Muscle of leg (tissue), 11 donors: Measurements from ENCODE around the gene ABL1. TPM values are rescaled to one million over a fixed set of nuclear protein-coding genes. Genes with fewer than 3 reads are reported as not detected.

Experiments used
- DNase-seq: peaks from one replicate; pipeline ENCODE4 v3.0.0; 2013
- H3K27ac ChIP-seq: one replicate; pipeline ENCODE4 v1.5.1; 2013; ENCODE audit warnings: mild to moderate bottlenecking, low read length, control low read depth
- H3K27me3 ChIP-seq: one replicate; pipeline ENCODE4 v1.6.1; 2013; ENCODE audit warnings: low read length; ENCODE audit not compliant: control insufficient read depth, insufficient read depth
- H3K36me3 ChIP-seq: one replicate; pipeline ENCODE4 v1.6.1; 2013; ENCODE audit warnings: low read length; ENCODE audit not compliant: control insufficient read depth, insufficient read depth
- H3K4me1 ChIP-seq: one replicate; pipeline ENCODE4 v1.6.1; 2013; ENCODE audit warnings: low read length; ENCODE audit not compliant: control insufficient read depth, insufficient read depth
- H3K4me3 ChIP-seq: one replicate; pipeline ENCODE4 v1.5.1; 2013; ENCODE audit warnings: low read length, control low read depth
- H3K9me3 ChIP-seq: replicated peaks from 2 replicates; pipeline ENCODE4 v1.6.1; 2013; ENCODE audit warnings: low read depth, low read length; ENCODE audit not compliant: control insufficient read depth
- WGBS: methylation state at CpG from one replicate; pipeline ENCODE4 v1.1.5; 2013; ENCODE audit warnings: missing lambda C conversion rate; ENCODE audit not compliant: insufficient coverage; 5-methylcytosine and 5-hydroxymethylcytosine counted together
- polyA plus RNA-seq, 8 donors: library from polyadenylated mRNA; unstranded; fragments of 120-200 nt; gene quantifications; one replicate each; pipeline versions ENCODE4 v1.2.1 to v1.2.3, GENCODE V29; 2013; ENCODE audit warnings: inconsistent platforms in 1 of 8, low replicate concordance in 1 of 8; ENCODE audit not compliant: insufficient read length in 8 of 8, insufficient read depth in 1 of 8
- total RNA-seq: library from RNA; stranded (reverse); fragments of 120-200 nt; gene quantifications from one replicate; pipeline ENCODE4 v1.2.4, GENCODE V29; 2013

Gene ABL1
- total and polyA plus RNA-seq, 9 donors: 27.0 to 81.7 (median 67.0) TPM

- 76% methylated on average over 8 of the region's 10 CpGs for WGBS
- H3K4me3 ChIP-seq: no peak overlapping the region
- no peak for DNase-seq
- H3K36me3 ChIP-seq: peaks cover 65% of the 10 kb centered on the region
- H3K27ac ChIP-seq: no peak overlapping the region
- peaks cover 3% of the 10 kb centered on the region for H3K4me1 ChIP-seq
- no peaks in the 10 kb centered on the region for H3K9me3 ChIP-seq
- H3K27me3 ChIP-seq: no peaks in the 10 kb centered on the region
These were observed 36.5 kb downstream of the ABL1 start for GRCh38 chr9:130871395-130872062.

- Histone ChIP-seq H3K9me3 (no peaks in the 10 kb centered on the region), H3K27me3 (no peaks in the 10 kb centered on the region), H3K36me3 (peaks cover 69% of the 10 kb centered on the region), H3K4me3 (no peak overlapping the region), H3K27ac (no peak overlapping the region), H3K4me1 (peaks cover 3% of the 10 kb centered on the region)
- DNase-seq: no peak
- 89% methylated on average over 8 of the region's 15 CpGs for WGBS
These were observed 37.0 kb downstream of the ABL1 start for GRCh38 chr9:130872093-130872492.

GRCh38 chr9:130872508-130872907 is 37.5 kb downstream of the ABL1 start:
- Histone ChIP-seq H3K27ac (no peak overlapping the region), H3K4me1 (peaks cover 3% of the 10 kb centered on the region), H3K36me3 (peaks cover 70% of the 10 kb centered on the region), H3K27me3 (no peaks in the 10 kb centered on the region), H3K9me3 (no peaks in the 10 kb centered on the region), H3K4me3 (no peak overlapping the region)
- 93% methylated on average over 8 of the region's 9 CpGs for WGBS
- no peak for DNase-seq

- Histone ChIP-seq H3K4me3 (no peak overlapping the region), H3K36me3 (peaks cover 71% of the 10 kb centered on the region), H3K27me3 (no peaks in the 10 kb centered on the region), H3K4me1 (peaks cover 3% of the 10 kb centered on the region), H3K9me3 (no peaks in the 10 kb centered on the region), H3K27ac (no peak overlapping the region)
- 80% methylated on average over 6 of the region's 15 CpGs for WGBS
- no peak for DNase-seq
These were observed 38.0 kb downstream of the ABL1 start for GRCh38 chr9:130872912-130873503.

- DNase-seq: no peak
- Histone ChIP-seq H3K27ac (no peak overlapping the region), H3K9me3 (no peaks in the 10 kb centered on the region), H3K4me1 (peaks cover 3% of the 10 kb centered on the region), H3K4me3 (no peak overlapping the region), H3K36me3 (peaks cover 77% of the 10 kb centered on the region), H3K27me3 (no peaks in the 10 kb centered on the region)
- WGBS: 89% methylated on average over 5 of the region's 8 CpGs
These were observed 38.9 kb downstream of the ABL1 start for GRCh38 chr9:130873966-130874365.

- WGBS: 95% methylated on average over 4 of the region's 5 CpGs
- peaks cover 81% of the 10 kb centered on the region for H3K36me3 ChIP-seq
These were observed 39.7 kb downstream of the ABL1 start for GRCh38 chr9:130874783-130875182.

GRCh38 chr9:130877300-130877699 is 42.2 kb downstream of the ABL1 start:
- DNase-seq: no peak
- Histone ChIP-seq H3K4me1 (no peaks in the 10 kb centered on the region), H3K4me3 (no peak overlapping the region), H3K27me3 (no peaks in the 10 kb centered on the region), H3K9me3 (no peaks in the 10 kb centered on the region), H3K27ac (no peak overlapping the region), H3K36me3 (peaks cover 85% of the 10 kb centered on the region)
- 100% methylated on average over 2 of the region's 6 CpGs for WGBS

More at GRCh38 chr9:130874783-130875182, 39.7 kb downstream of the ABL1 start:
- Histone ChIP-seq H3K4me3 (no peak overlapping the region), H3K27me3 (no peaks in the 10 kb centered on the region), H3K9me3 (no peaks in the 10 kb centered on the region), H3K27ac (no peak overlapping the region), H3K4me1 (peaks cover 3% of the 10 kb centered on the region)
- no peak for DNase-seq

GRCh38 chr9:130878295-130878694 is 43.2 kb downstream of the ABL1 start:
- 98% methylated on average over 5 of the region's 6 CpGs for WGBS
- H3K36me3 ChIP-seq: peaks cover 81% of the 10 kb centered on the region

GRCh38 chr9:130879863-130880411 is 44.9 kb downstream of the ABL1 start:
- Histone ChIP-seq H3K4me1 (no peaks in the 10 kb centered on the region), H3K27me3 (no peaks in the 10 kb centered on the region), H3K36me3 (peaks cover 81% of the 10 kb centered on the region), H3K27ac (no peak overlapping the region), H3K4me3 (no peak overlapping the region), H3K9me3 (no peaks in the 10 kb centered on the region)
- DNase-seq: no peak
- WGBS: 89% methylated on average over 4 of the region's 9 CpGs

More at GRCh38 chr9:130878295-130878694, 43.2 kb downstream of the ABL1 start:
- Histone ChIP-seq H3K4me3 (no peak overlapping the region), H3K4me1 (no peaks in the 10 kb centered on the region), H3K27ac (no peak overlapping the region), H3K27me3 (no peaks in the 10 kb centered on the region), H3K9me3 (no peaks in the 10 kb centered on the region)
- DNase-seq: no peak

GRCh38 chr9:130880599-130881220 is 45.7 kb downstream of the ABL1 start:
- Histone ChIP-seq H3K4me1 (no peaks in the 10 kb centered on the region), H3K27me3 (no peaks in the 10 kb centered on the region), H3K4me3 (no peak overlapping the region), H3K36me3 (peaks cover 81% of the 10 kb centered on the region), H3K9me3 (no peaks in the 10 kb centered on the region), H3K27ac (no peak overlapping the region)
- 92% methylated on average over 15 of the region's 16 CpGs for WGBS
- no peak for DNase-seq
